Islet of Langerhans (tissue), 1 donor: ENCODE data around the gene KIF23.
A peak's percentile ranks its signal among the peaks of the same experiment; 100 is the strongest.

Source experiments
- FAIRE-seq: peaks from one replicate; lab custom pipeline; 2011; peaks lifted over from hg19 to GRCh38; lab: Jason Lieb, UNC

The KIF23 gene

DNA sequence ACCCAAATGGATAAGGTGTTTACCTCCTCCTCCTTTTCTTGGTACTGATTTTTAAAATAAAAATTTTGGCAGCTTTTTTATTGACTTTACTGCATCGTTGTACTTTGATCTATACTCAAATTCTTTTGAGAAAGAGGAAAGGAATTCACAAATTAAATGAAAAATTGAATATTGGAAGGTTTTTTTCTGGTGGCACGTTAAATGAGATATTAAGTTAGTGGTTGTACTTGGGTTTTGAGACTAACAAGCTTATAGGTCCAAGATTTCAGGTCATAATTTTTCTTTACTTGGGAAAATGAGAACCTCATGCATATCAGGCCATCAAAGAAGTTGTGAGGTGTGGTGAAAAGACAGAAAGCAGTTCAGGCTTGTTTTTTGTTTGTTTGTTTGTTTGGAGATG, 52.6 kb downstream of the KIF23 start:
- FAIRE-seq, result no peak

DNA sequence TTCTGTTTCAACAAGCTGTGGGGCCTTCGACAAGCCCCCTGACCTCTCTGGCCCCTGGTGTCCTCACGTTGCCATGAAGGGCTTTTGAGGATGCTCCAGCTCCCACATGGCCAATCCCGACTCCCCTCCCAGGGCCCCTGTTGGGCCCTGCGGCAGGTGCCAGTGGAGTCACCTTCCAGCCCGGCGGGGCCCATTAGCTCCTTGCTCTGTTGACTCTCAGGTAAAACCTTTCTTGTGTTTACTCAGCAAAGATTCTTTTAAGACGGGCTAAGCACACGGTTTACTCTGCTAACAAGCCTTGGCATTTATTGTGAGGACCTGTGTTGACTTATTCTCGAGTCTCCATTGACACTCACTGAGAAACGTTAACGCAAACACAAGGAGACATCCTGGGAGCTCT, 53.5 kb downstream of the KIF23 start:
- FAIRE-seq, result no peak

DNA sequence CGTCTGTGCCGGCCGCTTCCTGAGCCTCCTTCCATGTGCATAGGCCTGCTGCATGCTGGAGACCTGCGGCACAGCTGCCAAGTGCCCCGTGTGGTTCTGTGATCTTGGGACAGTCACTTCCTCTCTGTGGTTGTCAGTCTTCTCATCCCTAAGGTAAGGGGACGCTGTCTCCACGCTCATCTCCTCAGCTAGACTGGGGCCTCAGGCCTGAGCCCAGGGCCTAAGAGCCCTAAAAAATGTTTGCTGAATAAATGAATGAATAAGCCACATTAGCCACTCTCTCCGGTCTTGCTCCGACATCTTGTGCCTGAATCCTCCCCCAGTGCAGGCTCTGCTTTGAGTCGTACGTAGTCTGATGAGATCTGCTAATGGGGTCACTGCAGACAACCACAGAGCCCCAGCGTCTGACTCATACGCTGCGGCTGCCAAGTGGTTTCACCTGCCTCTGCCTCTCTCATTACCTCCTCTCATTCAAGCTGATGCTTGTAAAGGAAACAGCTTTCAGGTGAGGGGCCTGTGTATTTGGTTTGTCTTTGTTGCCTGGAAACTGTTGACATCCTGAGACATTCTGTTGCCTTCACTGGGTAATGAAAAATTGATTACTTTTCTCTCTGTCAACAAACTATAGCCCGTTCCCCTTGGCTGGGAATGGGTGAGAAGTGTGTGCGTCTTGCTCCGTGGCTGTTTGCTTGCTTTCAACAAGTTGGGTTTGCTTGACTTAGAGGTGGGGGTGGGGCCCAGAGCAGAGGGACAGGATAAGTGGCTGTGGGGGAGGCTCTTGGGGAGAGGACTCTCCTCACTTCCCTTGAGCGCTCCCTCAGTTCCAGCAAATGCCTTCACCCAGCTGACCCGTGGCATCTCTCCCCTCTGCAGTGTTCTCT, 54.3 kb downstream of the KIF23 start:
- peak; percentile 94 for FAIRE-seq

DNA sequence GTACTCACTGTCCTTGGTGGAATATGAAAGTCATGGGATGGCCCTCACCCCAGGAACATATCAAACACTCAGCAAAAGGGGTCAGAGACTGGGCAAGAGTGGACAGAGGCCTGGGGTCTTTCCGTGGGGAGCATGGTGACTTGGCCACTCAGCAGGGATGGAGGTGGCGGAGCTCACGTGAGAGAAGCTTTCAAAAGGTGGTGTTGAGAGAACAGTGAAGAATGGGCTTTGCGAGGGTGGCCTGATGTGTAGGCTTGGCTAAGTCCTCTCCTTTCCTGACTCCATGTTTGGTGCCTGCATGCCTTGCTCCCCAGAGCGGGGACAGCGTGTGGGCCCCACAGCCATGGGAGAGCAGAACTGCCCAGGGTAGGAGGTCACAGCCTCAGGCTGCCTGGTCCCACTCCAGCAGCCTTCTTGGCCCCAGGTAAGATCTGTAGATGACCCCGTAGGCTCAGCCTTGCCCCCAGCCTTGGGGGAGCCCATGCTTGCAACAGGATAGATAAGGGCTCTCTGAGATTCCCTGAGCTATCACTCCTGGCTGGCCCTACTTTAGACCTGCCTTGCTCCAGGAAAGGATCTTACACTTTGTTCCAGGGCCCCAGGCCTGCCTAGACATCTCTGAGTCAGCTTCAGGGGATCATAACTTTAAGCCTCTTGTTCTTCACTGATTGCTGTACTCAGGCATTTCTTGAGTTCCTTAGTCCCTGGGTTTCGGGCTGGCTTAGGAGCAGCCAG, 55.5 kb downstream of the KIF23 start:
- no peak for FAIRE-seq

DNA sequence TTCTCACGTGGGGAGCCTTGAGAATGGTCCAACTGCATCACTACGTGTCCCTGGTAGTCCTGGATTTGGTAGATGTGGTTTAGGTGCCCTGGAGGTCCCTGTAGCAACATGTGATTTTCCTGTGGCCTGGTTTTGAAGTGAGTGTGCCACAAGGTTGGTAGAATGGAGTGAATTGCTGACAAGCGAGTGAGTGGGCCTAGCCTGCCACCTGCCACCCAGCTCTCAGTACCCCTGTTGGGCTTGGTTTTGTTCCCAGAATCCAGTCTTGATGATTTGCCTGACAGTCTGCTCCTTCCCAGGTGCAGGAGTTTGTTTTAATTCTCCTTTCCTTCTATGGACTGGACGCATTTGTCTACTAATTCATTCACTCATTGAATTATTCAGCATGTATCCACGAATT, 57.9 kb downstream of the KIF23 start:
- no peak for FAIRE-seq

DNA sequence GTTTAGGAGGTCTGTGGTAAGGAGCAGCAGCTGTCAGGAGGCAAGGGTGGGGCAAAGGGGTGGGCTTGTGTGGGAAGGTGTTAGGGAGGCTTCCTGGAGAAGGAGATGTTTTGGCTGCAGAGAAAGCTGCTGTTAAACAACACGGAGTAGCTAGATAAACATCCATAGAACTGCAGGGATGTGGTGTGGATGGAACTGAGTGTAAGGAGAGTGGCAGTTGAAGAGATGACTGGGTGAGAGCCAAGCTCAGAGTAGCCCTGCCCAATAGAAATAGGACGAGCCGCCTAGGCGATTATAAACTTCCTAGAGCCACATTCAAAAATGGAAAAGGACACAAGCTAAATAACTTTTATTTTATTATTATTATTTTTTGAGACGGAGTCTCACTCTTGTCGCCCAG, 58.4 kb downstream of the KIF23 start:
- no peak for FAIRE-seq

DNA sequence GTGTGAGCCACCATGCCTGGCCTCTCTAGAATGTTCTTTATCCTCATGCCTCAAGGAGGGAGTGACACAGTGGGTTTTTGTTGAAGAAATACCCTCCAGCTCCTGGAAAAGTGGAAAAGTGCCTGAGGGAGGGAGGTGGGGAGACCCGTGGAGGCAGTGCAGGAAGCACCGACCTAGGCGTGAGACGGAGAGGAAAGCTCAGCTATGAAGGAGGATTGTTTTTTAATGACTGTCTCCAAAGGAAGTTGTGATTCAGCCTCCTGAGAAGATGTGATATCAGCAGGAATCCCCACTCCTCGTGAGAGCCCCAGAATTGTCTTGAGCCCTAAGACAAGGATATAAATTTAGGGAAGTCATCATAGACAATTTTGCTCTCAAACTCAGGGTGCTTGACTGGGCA, 60.1 kb downstream of the KIF23 start:
- no peak for FAIRE-seq

DNA sequence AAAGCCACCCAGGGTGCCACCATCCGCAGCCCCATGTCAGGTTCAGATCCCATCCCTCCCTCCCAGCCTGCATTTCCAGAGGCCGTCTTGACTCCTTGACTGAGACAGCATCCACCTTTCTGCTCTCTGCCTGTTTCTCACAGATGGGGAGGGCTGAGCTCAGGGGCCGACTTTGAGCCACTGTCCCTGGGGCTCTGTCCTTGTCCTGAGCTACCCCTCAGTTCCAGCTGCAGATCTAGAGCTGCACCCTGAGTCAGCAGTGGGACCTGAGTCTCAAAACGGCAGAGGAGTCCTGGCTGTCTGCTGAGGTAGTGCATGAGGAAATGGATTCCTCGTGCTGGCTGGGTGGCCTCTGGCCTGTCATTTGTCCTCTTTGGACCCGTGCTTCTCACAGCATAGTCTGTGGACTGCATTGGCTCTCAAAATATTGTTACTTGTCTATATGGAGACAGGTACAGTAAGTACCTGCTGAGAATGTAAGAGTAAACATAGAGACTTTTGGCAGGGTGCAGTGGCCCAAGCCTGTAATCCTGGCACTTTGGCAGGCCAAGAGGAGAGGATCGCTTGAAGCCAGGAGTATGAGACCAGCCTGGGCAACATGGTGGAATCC, 60.8 kb downstream of the KIF23 start:
- FAIRE-seq, result no peak

DNA sequence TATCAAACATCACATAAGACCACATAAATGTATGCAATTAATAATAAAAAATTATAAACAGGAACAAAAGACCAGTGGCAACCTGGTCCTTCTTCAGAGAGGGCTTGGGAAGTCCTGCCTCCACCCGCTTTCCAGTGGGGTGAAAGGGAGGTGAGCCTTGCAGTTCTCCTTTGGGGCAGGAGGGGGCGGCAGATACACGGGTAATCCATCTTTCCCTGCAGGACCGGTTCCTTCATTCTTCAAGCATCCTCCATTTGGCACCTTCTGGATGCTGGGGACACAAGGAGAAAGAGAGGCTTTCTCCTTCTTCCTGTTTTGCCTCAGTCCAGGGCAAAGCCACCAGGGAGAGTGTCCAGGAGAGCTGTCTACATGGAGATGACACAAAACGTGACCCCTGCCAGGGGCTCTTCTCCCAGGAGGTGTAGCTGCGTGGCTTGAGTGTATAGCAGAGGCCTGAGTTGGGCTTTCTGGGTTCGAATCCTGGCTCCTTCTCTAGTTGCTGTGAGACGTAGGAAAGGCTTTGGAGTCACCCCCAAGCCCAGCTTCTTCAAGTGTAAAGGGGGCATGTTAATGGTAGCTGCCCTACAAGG, 61.7 kb downstream of the KIF23 start:
- FAIRE-seq, result no peak

DNA sequence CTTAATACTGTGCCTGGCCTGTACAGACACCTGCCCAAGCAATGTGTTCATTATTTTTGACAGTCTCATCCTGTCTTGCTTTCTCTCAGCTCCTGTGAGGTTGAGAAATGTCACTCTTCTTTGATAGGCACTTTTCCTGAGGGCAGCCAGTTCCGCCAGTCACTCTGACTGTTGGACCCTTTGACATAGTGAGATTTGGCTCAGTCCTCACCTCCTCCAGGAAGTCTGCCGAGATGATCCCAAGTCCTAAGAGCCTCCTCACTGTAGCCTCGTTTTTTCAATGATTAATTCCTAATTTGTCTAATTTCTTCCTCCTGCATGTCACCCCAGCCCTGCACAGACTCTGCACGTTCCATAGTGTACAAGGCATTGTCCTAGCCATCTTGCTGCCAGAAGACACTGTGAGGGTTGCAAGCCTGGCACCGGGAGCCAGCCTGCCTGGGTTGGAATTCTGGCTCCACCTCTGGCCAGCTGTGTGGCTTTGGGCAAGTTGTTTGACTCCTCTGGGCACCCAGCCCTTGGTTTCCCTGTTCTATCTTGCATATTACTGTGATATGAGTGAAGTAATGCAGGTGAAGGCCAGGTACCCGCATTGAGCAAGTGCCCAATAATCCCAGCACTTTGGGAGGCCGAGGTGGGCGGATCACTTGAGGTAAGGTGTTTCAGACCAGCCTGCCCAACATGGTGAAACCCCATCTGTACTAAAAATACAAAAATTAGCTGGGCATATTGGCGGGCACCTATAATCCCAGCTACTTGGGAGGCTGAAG, 62.7 kb downstream of the KIF23 start:
- no peak for FAIRE-seq

DNA sequence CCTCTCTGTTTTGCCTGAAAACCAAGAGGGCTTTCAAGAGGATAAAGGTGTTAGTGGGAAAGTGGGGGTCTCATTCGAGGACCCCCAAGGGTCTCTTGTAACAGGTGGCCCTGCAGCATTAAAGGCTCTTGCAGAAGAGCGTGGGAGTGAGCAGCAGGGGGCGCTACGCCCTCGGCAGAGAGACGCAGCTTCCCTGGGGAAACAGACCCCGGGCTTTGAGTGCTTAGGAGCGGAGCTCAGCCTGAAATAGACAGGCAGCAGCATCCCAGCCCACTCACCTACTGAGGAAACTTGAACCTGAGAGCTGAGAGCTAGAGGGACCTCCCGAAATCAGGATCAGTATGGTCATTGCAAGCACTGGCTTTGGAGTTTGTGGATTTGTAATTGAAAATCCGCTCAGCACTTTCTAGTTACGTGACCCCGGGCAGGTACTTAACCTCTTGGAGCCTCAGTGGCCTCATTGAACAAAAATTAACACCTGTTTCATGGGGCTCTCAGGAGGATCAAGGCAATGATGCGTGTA, 64.2 kb downstream of the KIF23 start:
- no peak for FAIRE-seq

DNA sequence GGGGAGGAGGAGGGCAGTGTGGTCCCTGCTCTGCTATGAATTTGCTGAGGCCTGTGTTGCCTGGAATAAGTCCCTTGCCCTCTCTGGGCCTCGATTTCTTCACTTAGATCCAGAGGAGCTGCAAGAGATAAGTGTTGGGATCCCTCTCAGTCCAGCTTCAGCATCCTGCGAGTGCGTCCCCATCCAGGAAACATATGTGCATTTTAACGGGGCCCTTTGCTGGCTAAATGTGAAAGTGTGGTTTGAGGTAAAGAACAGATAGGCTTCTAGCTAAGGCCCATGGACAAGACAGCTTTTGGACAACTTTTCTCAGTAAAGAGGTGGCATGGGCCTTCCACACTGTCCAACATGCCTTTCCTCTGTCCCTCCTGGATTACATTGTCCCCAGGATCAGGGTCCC, 64.9 kb downstream of the KIF23 start:
- no peak for FAIRE-seq

DNA sequence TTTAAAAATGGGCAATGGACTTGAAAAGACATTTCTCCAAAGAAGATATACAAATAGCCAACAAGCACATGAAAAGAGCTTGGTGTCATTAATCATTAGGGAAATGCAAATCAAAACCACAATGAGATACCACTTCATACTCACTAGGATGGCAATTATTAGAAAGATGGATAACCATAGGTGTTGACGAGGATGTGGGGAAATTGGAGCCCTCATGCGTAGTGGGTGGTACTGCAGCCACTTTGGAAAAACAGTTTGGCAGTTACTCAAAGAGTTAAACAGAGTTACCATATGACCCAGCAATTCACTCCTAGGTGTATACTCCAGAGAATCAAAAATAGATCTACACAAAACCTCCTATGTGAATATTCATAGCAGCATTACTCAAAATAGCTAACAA, 65.8 kb downstream of the KIF23 start:
- no peak for FAIRE-seq

DNA sequence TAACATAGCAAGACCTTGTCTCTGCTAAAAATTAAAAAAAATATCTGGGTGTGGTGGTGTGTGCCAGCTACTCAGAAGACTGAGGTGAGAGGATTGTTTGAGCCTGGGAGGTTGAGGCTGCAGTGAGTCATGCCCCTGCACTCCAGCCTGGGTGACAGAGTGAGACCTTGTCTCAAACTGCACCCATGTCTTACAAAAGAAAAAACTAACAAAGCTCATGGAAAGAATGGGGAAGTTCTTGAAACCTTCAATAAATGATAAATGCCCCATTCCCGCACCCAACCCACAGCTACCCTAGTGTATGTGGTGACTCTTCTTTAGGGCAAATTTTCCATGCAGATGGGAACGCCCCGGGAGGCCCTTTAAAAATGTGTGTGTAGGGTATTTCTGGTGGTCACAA, 66.8 kb downstream of the KIF23 start:
- no peak for FAIRE-seq

DNA sequence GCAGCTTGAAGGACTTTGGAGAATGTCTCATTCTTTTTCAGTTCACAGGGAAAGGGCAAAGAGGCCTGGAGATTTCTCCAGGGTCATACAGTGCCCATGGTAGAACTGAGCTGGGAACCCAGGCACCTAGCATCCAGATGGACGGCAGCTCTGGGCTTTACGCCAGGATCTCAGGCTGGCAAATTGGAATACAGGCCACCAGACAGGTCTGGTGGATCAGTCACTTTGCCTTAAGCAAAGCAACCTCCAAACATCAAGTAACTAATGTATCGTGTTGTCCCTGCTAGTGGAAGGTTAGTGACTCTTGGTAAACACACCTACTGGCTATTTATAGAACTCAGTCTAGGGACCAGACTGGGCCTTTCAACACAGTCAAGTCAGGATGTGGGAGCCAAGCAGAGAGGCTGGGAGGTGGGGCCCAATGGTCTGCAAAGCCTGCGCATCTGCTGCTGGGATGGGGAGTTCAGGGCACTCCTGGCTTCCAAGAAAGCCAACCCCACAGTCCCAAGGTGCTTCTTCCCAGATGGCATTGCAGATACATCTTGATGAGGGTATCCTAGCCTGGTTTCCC, 68.6 kb downstream of the KIF23 start:
- FAIRE-seq, result peak; percentile 55

DNA sequence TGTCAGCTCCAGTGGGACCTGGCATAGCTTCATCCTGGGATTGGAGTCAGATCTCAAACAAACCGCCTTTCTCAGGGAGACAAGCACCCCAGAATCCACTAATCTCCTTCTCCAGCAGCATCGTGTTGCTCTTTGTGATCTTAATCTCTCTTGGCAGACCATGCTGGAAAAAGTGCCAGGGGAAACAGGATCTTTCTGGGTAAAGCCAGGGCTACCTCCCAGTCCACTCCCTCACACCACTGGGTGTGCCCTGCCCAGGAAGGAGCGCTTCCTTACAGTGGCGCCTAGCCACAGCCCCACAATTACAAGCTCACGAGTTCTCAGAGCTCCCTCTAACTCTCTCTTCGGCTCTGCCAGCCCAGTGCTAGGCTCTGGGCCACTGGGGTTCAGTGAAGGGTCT, 70.7 kb downstream of the KIF23 start:
- no peak for FAIRE-seq

DNA sequence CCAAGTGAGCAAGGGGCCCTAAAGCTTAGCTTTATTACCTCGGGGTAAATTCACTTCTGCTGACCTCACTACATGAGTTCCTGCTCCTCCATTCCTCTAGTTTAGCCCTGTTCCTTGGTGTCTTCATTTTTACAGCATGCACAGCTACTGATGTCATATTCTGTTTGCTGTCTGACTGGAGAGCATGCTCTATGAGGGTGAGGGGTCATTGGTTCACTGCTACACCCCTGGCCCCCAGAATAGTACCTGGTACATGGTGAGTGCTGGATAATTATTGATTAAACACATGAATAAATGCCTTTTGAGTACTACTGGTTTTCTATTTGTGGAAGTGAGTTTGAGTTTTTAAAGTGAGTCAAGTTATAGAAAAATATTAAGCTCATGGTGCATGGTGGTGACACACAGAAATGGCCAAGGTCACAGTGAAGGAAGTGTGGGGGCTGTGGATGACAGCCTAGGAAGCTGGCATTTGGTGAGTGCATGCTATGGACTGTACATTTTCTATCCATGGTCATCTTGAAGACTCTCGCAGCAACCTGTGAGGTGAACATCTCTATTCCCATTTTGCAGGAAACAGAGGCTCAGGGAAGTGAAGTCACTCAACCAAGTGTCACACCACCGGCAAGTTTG, 72.4 kb downstream of the KIF23 start:
- no peak for FAIRE-seq

DNA sequence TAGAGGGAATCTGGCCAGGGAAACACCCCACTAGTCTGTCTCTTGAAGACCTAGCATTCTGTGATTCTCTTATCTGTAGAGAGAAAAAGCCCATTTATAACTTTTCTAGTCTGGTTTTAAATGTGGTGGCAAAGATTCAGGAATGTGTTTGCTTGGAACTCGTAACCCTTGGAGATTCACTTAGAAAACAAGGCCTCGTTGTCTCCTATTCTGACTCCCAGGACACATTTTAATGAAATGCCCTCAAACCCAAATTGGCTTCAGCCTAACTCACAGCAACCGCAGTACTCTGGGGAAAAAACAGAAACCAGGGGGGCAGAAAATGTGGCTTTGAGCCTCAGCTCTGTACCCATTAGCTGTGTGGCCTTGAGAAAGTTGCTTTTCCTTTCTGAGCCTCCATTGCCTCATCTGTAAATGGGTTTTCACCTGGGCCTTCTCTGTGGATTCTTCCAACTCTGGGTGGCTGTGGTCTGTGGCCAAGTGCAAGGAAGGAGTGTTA, 75.0 kb downstream of the KIF23 start:
- FAIRE-seq, result no peak

DNA sequence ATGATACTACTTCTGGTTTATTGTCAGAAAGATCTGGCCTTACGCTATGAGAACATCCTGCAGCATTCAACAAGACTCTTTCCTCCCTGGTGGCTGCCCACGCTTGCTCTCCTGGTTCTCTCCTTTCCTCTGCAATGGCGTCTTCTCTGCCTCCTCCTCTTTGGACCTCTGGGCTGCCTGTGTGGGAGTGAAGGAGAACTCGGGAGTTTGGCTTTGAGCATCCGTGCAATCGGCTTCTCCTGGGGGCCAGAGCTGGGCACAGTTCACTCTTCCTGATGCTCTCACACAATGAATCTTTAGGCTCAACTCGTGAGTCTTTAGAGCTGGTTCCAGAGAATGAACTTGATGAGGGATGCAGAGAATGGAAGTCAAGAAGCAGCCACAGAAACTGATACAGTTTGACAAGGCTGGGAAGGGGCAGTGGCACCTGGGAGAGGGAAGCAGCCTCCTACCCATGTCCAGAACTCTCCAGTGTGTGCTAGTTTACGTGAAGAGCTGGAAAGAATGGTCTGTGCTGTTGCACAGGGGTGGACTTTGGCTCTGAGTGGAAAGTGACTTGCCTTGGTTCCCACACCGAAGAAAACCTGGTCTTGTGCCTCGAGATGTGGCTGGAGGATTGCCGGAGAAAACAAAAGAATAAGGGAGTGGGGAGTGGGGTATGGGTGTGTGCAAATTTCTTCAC, 76.3 kb downstream of the KIF23 start:
- FAIRE-seq, result no peak

DNA sequence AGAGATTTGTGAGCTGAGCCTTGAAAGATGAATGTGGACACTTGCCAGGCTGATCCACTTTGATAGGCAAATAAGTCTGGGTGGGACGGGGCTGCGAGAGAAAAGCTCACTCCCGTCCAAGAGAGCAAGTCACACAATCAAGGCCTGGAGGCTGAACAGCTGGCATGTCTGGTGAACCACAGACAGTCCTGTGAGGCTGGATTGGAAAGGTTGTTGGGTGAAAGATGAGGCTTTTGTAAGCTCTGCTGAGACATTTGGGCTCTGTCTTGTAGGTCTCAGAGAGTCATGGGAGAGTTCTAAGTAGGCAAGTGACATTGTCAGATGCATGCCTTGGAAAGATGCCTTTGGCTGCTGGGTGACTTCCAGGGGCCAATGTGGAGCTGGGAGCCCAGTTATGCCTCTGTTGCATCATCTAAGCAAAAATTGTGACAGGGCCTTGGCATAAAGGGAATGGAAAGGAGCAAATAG, 76.9 kb downstream of the KIF23 start:
- FAIRE-seq, result no peak
